IMR-90 (cell line): ENCODE data around the gene NTNG2. TPM values are rescaled to one million over a fixed set of nuclear protein-coding genes. Genes with fewer than 3 reads are reported as not detected.

Experiments
- ATAC-seq: fragments of 200-7000 bp; cut with Tn5 transposase; 2 replicates; pipeline ENCODE4 v1.9.1; 2020; ENCODE audit warnings: low read depth, mild to moderate bottlenecking, moderate library complexity
- Bru-seq: library from RNA; stranded (reverse); fragments of 400-500 nt; gene quantifications from one replicate; lab custom pipeline; 2021; lab: Mats Ljungman, UMichigan
- BruChase-seq, 2 experiments: library from RNA; stranded (reverse); fragments of 400-500 nt; gene quantifications; one replicate each; lab custom pipeline; 2021; lab: Mats Ljungman, UMichigan
- BruUV-seq: library from RNA; stranded (reverse); fragments of 400-500 nt; replicated peaks from 2 replicates; lab custom pipeline; 2021; lab: Mats Ljungman, UMichigan
- CTCF ChIA-PET: fragments of 300-600 bp; formaldehyde crosslinking; extraction: SDS; loops from one replicate; lab custom pipeline; 2021; ENCODE audit warnings: antibody characterized with exemption; lab: Yijun Ruan, JAX
- POLR2A ChIA-PET: fragments of 300-600 bp; sonication (Branson Sonifier 250); formaldehyde crosslinking; loops from one replicate; lab custom pipeline; 2022; ENCODE audit warnings: antibody characterized with exemption; ENCODE audit not compliant: unreplicated experiment; lab: Charles Lee
- DNase-seq: peaks from one replicate; pipeline ENCODE4 v3.0.0; 2013
- H2AFZ ChIP-seq: replicated peaks from 2 replicates; pipeline ENCODE3; 2013; ENCODE audit warnings: low read length, mild to moderate bottlenecking; ENCODE audit not compliant: poor library complexity
- H2AK5ac ChIP-seq: 2 replicates; pipeline ENCODE4 v1.6.1; 2013; ENCODE audit warnings: low read depth, low read length, inconsistent platforms
- H2AK9ac ChIP-seq: replicated peaks from 2 replicates; pipeline ENCODE3; 2013; ENCODE audit warnings: mild to moderate bottlenecking, low read depth, low read length, moderate library complexity; ENCODE audit not compliant: poor library complexity
- H2BK120ac ChIP-seq: 2 replicates; pipeline ENCODE4 v1.6.1; 2013; ENCODE audit warnings: low read depth, low read length, inconsistent platforms
- H2BK15ac ChIP-seq: 3 replicates; pipeline ENCODE4 v1.6.1; 2013; ENCODE audit warnings: low read depth, low read length, inconsistent platforms
- H2BK20ac ChIP-seq: 2 replicates; pipeline ENCODE4 v1.6.1; 2013; ENCODE audit warnings: low read depth, mild to moderate bottlenecking, inconsistent platforms, low read length, moderate library complexity
- H2BK5ac ChIP-seq: 2 replicates; pipeline ENCODE4 v1.6.1; 2013; ENCODE audit warnings: mild to moderate bottlenecking, low read depth, low read length, inconsistent platforms; ENCODE audit not compliant: poor library complexity, severe bottlenecking
- H3K14ac ChIP-seq: replicated peaks from 2 replicates; pipeline ENCODE4 v1.6.1; 2013; ENCODE audit warnings: low read depth, low read length, inconsistent platforms
- H3K18ac ChIP-seq: 2 replicates; pipeline ENCODE4 v1.6.1; 2013; ENCODE audit warnings: low read depth, low read length, control low read depth
- H3K23ac ChIP-seq: 2 replicates; pipeline ENCODE4 v1.6.1; 2013; ENCODE audit warnings: low read depth, low read length, inconsistent platforms
- H3K27ac ChIP-seq: 2 replicates; pipeline ENCODE4 v1.5.1; 2013; ENCODE audit warnings: mild to moderate bottlenecking, control low read depth, low read length; ENCODE audit not compliant: insufficient read depth
- H3K27me3 ChIP-seq: 2 replicates; pipeline ENCODE4 v1.6.1; 2013; ENCODE audit warnings: low read length; ENCODE audit not compliant: control insufficient read depth, insufficient read depth
- H3K36me3 ChIP-seq: 2 replicates; pipeline ENCODE4 v1.6.1; 2013; ENCODE audit warnings: low read length, mixed read lengths; ENCODE audit not compliant: control insufficient read depth, insufficient read depth
- H3K4ac ChIP-seq: 2 replicates; pipeline ENCODE4 v1.6.1; 2013; ENCODE audit warnings: low read depth, low read length, inconsistent platforms
- H3K4me1 ChIP-seq: 2 replicates; pipeline ENCODE4 v1.6.1; 2013; ENCODE audit warnings: low read length, mixed read lengths; ENCODE audit not compliant: control insufficient read depth, insufficient read depth
- H3K4me2 ChIP-seq: 2 replicates; pipeline ENCODE4 v1.6.1; 2013; ENCODE audit warnings: low read depth, mild to moderate bottlenecking, control low read depth, low read length, moderate library complexity
- H3K4me3 ChIP-seq: 2 replicates; pipeline ENCODE4 v1.5.1; 2013; ENCODE audit warnings: low read depth, mild to moderate bottlenecking, control low read depth, low read length, moderate library complexity; ENCODE audit not compliant: insufficient read depth
- H3K56ac ChIP-seq: 2 replicates; pipeline ENCODE4 v1.6.1; 2013; ENCODE audit warnings: low read length, inconsistent platforms; ENCODE audit not compliant: insufficient read depth; ENCODE audit errors: extremely low read depth
- H3K79me1 ChIP-seq, 2 experiments: 2 replicates each; pipeline ENCODE4 v1.6.1; 2013; ENCODE audit warnings: low read length in 2 of 2, inconsistent platforms in 1 of 2, low read depth in 1 of 2
- H3K9ac ChIP-seq: 2 replicates; pipeline ENCODE4 v1.6.1; 2013; ENCODE audit warnings: low read depth, low read length, control low read depth
- H3K9me1 ChIP-seq: 2 replicates; pipeline ENCODE4 v1.6.1; 2013; ENCODE audit warnings: low read length, inconsistent platforms; ENCODE audit not compliant: insufficient read depth
- H3K9me3 ChIP-seq: 2 replicates; pipeline ENCODE4 v1.6.1; 2013; ENCODE audit warnings: low read length; ENCODE audit not compliant: control insufficient read depth, insufficient read depth
- H4K20me1 ChIP-seq: 2 replicates; pipeline ENCODE4 v1.6.1; 2013; ENCODE audit warnings: low read length, inconsistent platforms; ENCODE audit not compliant: insufficient read depth
- H4K5ac ChIP-seq: 2 replicates; pipeline ENCODE4 v1.6.1; 2013; ENCODE audit warnings: mild to moderate bottlenecking, low read depth, low read length, control low read depth
- H4K8ac ChIP-seq, 2 experiments: 2 replicates each; pipeline ENCODE4 v1.6.1; 2013; ENCODE audit warnings: low read depth in 2 of 2, low read length in 2 of 2, control low read depth in 1 of 2, inconsistent platforms in 1 of 2
- H4K91ac ChIP-seq: 2 replicates; pipeline ENCODE4 v1.6.1; 2013; ENCODE audit warnings: low read depth, low read length, inconsistent platforms; ENCODE audit not compliant: insufficient read depth
- BHLHE40 ChIP-seq: fragments of 150-350 bp; IDR thresholded peaks from 2 replicates; pipeline ENCODE4 v1.6.1; 2016; ENCODE audit warnings: mild to moderate bottlenecking, low read depth, low read length
- CEBPB ChIP-seq: IDR thresholded peaks from 2 replicates; pipeline ENCODE4 v1.6.1; 2012; ENCODE audit warnings: low read depth, low read length, improper control_type of control experiment
- CHD1 ChIP-seq: IDR thresholded peaks from 2 replicates; pipeline ENCODE4 v1.6.1; 2012; ENCODE audit warnings: low read depth, low read length, improper control_type of control experiment
- CTCF ChIP-seq: conservative IDR thresholded peaks from 2 replicates; pipeline ENCODE4 v1.5.1; 2012; ENCODE audit warnings: mild to moderate bottlenecking, low read depth, low read length, improper control_type of control experiment
- ELK1 ChIP-seq: fragments of 150-350 bp; IDR thresholded peaks from 2 replicates; pipeline ENCODE4 v1.6.1; 2016; ENCODE audit warnings: low read depth, mild to moderate bottlenecking, low read length, moderate library complexity, borderline replicate concordance
- MAFK ChIP-seq: IDR thresholded peaks from 2 replicates; pipeline ENCODE4 v1.6.1; 2012; ENCODE audit warnings: low read depth, low read length, improper control_type of control experiment
- MAZ ChIP-seq: IDR thresholded peaks from 2 replicates; pipeline ENCODE4 v1.6.1; 2012; ENCODE audit warnings: low read depth, mild to moderate bottlenecking, low read length, improper control_type of control experiment, moderate library complexity, borderline replicate concordance
- MXI1 ChIP-seq: IDR thresholded peaks from 2 replicates; pipeline ENCODE4 v1.6.1; 2012; ENCODE audit warnings: low read depth, mild to moderate bottlenecking, low read length, moderate library complexity, borderline replicate concordance
- POLR2A ChIP-seq: IDR thresholded peaks from 2 replicates; pipeline ENCODE4 v1.6.1; 2012; ENCODE audit warnings: mild to moderate bottlenecking, low read depth, low read length
- RAD21 ChIP-seq: IDR thresholded peaks from 2 replicates; pipeline ENCODE4 v1.6.1; 2012; ENCODE audit warnings: low read length, improper control_type of control experiment
- RFX5 ChIP-seq: IDR thresholded peaks from 2 replicates; pipeline ENCODE4 v1.8.0; 2012; ENCODE audit warnings: low read depth, mild to moderate bottlenecking, low read length, moderate library complexity
- SMC3 ChIP-seq: fragments of 150-350 bp; IDR thresholded peaks from 2 replicates; pipeline ENCODE4 v1.6.1; 2016; ENCODE audit warnings: low read depth, mild to moderate bottlenecking, antibody characterized with exemption, low read length, moderate library complexity
- USF2 ChIP-seq: fragments of 150-350 bp; IDR thresholded peaks from 2 replicates; pipeline ENCODE4 v1.6.1; 2017; ENCODE audit warnings: mild to moderate bottlenecking, antibody characterized with exemption, low read length, low read depth
- WGBS, 2 experiments: methylation state at CpG; one replicate each; pipeline versions ENCODE4 v1.1.5 to v1.1.7; 2013; ENCODE audit warnings: missing lambda C conversion rate in 2 of 2; ENCODE audit not compliant: insufficient read length in 1 of 2; ENCODE audit errors: extremely low coverage in 2 of 2; 5-methylcytosine and 5-hydroxymethylcytosine counted together
- dilution Hi-C: fragments of 300-500 bp; cut with HindIII; formaldehyde crosslinking; loops from one replicate; pipeline ENCODE4 v1.14.3; 2018; ENCODE audit warnings: low sequenced_read_pairs; ENCODE audit not compliant: unreplicated experiment
- in situ Hi-C: fragments of 300-500 bp; cut with MboI; formaldehyde crosslinking; loops from 3 replicates; pipeline ENCODE4 v1.14.3; 2019; ENCODE audit warnings: low sequenced_read_pairs, inconsistent platforms, mixed read lengths
- intact Hi-C: fragments of 100-400 bp; cut with micrococcal nuclease; formaldehyde crosslinking; loops from 2 replicates; pipeline ENCODE4 v1.10.0; 2022
- long read RNA-seq: library from polyadenylated mRNA; unstranded; transcript quantifications from one replicate; pipeline ENCODE4 v2.0.0, GENCODE V29; 2021; ENCODE audit not compliant: unreplicated experiment
- polyA plus RNA-seq, 3 experiments: library from polyadenylated mRNA; depleted of rRNA; stranded (reverse); fragments of >200 nt; gene quantifications; 2 replicates each; pipeline ENCODE4 v1.2.3, GENCODE V29; 2012; ENCODE audit warnings: low replicate concordance in 1 of 3
- total RNA-seq: library from RNA; depleted of rRNA; stranded (reverse); fragments of >200 nt; gene quantifications from 2 replicates; pipeline ENCODE4 v1.2.3, GENCODE V29; 2012; rRNA removed

NTNG2 gene
- total RNA-seq (0.28 and 0.54 TPM in 2 replicates), polyA plus RNA-seq (2012; rRNA removed) (0.84 and 1.2 TPM in 2 replicates), Bru-seq, nascent RNA (percentile 39 among the genes with signal in this experiment), BruChase-seq, experiment 1, labeled RNA remaining after a 6-hour chase (percentile 46 among the genes with signal in this experiment), BruChase-seq, experiment 2, labeled RNA remaining after a 2-hour chase (percentile 43 among the genes with signal in this experiment)
- polyA plus RNA-seq (2012; cell fraction: cytosol; rRNA removed), result 0.37 and 2.0 TPM in 2 replicates
- 2.7 and 3.2 TPM in 2 replicates for polyA plus RNA-seq (2012; cell fraction: nucleus; rRNA removed; ENCODE audit: low replicate concordance)
- long read RNA-seq, full-length matches to known transcripts, result 4 of 9 reads
- long read RNA-seq, partial matches to known transcripts, result 3 of 9 reads
- long read RNA-seq, other reads (novel, unspliced or antisense), result 2 of 9 reads

GRCh38 chr9:132161743-132162184 lies at the start of gene NTNG2:
Gene NTNG2, plus strand, starts transcription at chr9:132162058. Its CDS starts 4,774 bp downstream, at chr9:132166832.
- H4K8ac ChIP-seq, result no peak within 1 kb of the TSS; a peak in 1 of 4 replicates
- ChIA-PET POLR2A (interaction anchor here (0.6 kb wide), 1 partner anchor 11 kb away, joined by 4 read pairs; no protein-coding TSS in a partner anchor), CTCF (interaction anchor here (0.6 to 2.0 kb wide), 2 partner anchors 13 to 75 kb away, joined by 4 to 5 read pairs; no protein-coding TSS in a partner anchor)
- no peak within 1 kb of the TSS for H2BK20ac ChIP-seq
- peak within 1 kb of the TSS; percentile 90 for H3K4me3 ChIP-seq
- H3K4ac ChIP-seq, result no peak within 1 kb of the TSS
- BruUV-seq, result no TSS peak
- H3K27ac ChIP-seq, result no peak within 1 kb of the TSS
- H3K79me1 ChIP-seq, result no peaks in the 10 kb centered on the region
- H3K9ac ChIP-seq, result 0 out of 2 replicates have a peak within 1 kb of the TSS, but pooled peaks have one; percentile 6
- H4K5ac ChIP-seq, result no peak within 1 kb of the TSS
- no peak within 1 kb of the TSS; the same call in 1 of the 2 replicates for H3K18ac ChIP-seq
- H3K27me3 ChIP-seq, result peaks cover 72% of the 10 kb centered on the region
- in situ Hi-C loops (loop anchor here (10.0 kb wide), 1 partner anchor 397 kb away; no protein-coding TSS in a partner anchor), dilution Hi-C loops (no loop called here), intact Hi-C loops (loop anchor here (2.0 to 10.0 kb wide), 2 partner anchors 137 to 399 kb away; no protein-coding TSS in a partner anchor)
- H2BK120ac ChIP-seq, result no peak within 1 kb of the TSS
- H4K91ac ChIP-seq, result no peak within 1 kb of the TSS
- peaks cover 9% of the 10 kb centered on the region for H4K20me1 ChIP-seq
- H2AFZ ChIP-seq, result peak within 1 kb of the TSS; percentile 93
- H2AK9ac ChIP-seq, result no peak within 1 kb of the TSS
- WGBS, 2 experiments, result 0% methylated on average over 14 of the region's 67 CpGs; no CpG with 5 or more reads in 1 of the 2 experiments
- H2BK15ac ChIP-seq, result no peak within 1 kb of the TSS
- no peak within 1 kb of the TSS; the same call in 1 of the 2 replicates for H2AK5ac ChIP-seq
- peaks cover 2% of the 10 kb centered on the region; the same call in 1 of the 2 replicates for H3K4me1 ChIP-seq
- H2BK5ac ChIP-seq, result no peak within 1 kb of the TSS
- peak within 1 kb of the TSS; percentile 96 for H3K4me2 ChIP-seq
- no peak within 1 kb of the TSS for H3K56ac ChIP-seq
- no peaks in the 10 kb centered on the region for H3K9me3 ChIP-seq
- H3K36me3 ChIP-seq, result no peaks in the 10 kb centered on the region
- H3K14ac ChIP-seq, result no peak within 1 kb of the TSS
- ATAC-seq (no peak), DNase-seq (no peak)
- no peaks in the 10 kb centered on the region for H3K9me1 ChIP-seq
- H3K23ac ChIP-seq, result 0 out of 2 replicates have a peak within 1 kb of the TSS, but pooled peaks have one; percentile 5
- TF ChIP-seq SMC3, result no peak
- no peak for TF ChIP-seq MAFK
- no peak for TF ChIP-seq CHD1
- no peak for TF ChIP-seq RAD21
- TF ChIP-seq USF2, result no peak
- no peak for TF ChIP-seq CTCF
- TF ChIP-seq ELK1, result no peak
- no peak for TF ChIP-seq BHLHE40
- TF ChIP-seq MAZ, result no peak
- TF ChIP-seq RFX5, result no peak
- no peak for TF ChIP-seq POLR2A
- no peak for TF ChIP-seq MXI1
- TF ChIP-seq CEBPB, result no peak
